CD4-positive, alpha-beta T cell treated with Interleukin-4 for 4 hours (primary cell): Measurements from ENCODE around the gene CRHR1.
"Not testable (repeated sequence)": the region's sequence is repeated elsewhere in the genome, so short reads cannot be mapped to it uniquely, and the experiment has no call there.

ENCODE experiments used
- DNase-seq: peaks from one replicate; pipeline ENCODE4 v3.0.0-alpha.2; 2020

Gene CRHR1

GRCh38 chr17:45784293-45784740, at the start of gene CRHR1:
TSS of gene CRHR1 (plus strand) at chr17:45784320. CDS start at chr17:45784545, 225 bp downstream.
- no peak for DNase-seq

DNA sequence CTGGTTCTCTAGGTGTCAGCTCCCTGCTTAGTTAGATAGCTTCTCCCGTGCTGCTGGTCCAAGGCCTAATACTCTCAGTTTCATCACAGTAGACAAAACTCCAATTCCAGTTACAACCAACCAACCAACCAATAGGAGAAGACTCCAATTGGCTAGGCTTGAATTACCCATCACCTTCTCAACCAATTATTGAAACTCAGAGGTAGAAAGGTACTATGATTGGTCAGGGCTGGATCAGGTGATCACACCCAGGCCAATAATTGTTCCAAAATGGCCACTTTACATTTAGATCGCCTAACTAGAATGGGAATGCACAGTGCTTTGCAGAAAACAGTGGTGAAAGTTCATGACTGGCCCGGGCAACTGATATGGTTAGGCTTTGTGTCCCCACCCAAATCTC, 49.5 kb upstream of the CRHR1 start:
- no peak for DNase-seq

- DNase-seq, result no peak
These were observed 48.6 kb upstream of the CRHR1 start for GRCh38 chr17:45735488-45735887.

DNA sequence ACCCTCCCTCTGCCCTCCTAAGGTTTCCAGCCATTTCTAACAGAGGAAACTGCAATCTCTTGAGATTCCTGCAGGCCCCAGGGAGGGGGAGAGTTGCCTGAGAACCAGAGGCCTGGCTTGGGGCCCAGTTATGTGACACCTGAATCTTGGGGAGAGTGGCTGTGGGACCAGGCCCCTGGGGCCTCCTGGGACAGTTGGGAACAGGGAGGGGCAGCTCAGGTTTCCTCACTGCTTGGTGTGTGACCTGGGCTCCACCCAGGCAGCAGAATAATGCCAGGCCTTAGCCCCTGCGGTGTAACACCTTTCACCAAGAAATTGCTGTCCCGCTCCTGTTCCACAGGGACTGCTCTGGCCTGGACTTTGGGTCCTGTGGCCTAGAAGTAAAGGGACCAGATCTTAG, 44.3 kb upstream of the CRHR1 start:
- no peak for DNase-seq

DNA sequence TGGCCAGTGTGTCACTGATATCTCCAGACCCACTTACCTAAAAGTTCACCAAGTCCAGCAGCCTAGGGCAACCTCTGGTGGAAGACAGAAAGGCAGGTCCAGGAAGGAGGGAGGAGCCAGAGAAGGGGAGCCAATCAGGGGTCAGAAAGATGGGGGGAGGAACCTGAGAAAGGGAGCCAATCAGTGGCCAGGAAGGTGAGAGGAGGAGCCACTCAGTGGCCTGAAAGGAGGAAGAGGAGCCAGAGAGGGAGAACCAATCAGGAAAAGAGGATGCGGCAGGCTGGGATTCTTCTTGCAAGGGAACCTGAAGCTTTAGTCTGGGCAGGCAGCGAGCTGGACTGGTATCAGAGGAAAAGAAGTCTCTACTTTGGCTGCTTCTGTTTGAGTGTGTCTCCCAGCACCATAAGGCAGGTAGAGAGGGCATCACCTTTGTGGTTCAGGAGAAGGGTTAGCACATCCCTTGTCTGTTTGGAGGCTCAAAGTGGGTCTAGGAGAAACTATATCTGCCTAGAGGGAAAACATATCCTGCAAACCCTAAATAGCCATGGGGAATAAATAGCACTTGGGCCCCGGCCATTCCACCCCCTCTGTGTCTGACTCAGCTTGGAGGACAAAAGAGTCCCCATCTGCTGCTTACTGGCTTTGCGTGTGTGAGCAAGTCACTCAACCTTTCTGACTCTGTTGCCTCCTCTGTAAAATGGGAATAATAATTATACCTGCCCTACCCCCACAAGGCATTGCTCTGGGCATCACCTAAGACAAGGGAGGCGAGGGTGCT, 43.4 kb upstream of the CRHR1 start:
- no peak for DNase-seq

GRCh38 chr17:45742251-45742650, 41.9 kb upstream of the CRHR1 start:
- DNase-seq, result no peak

GRCh38 chr17:45743626-45744326, 40.3 kb upstream of the CRHR1 start:
- DNase-seq, result no peak

DNA sequence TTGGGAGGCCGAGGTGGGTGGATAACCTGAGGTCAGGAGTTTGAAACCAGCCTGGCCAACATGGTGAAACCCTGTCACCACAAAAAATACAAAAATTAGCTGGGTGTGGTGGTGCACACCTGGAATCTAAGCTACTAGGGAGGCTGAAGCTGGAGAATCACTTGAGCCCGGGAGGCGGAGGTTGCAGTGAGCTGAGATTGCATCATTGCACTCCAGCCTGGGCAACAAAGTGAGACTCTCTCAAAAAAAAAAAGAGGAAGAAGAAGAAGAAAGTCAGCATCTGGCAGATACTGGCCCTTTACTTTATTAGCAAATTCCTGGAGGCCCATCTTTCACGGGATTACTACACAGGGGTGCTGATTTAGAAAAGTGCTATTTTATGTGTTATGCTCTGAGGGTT, 39.3 kb upstream of the CRHR1 start:
- not testable (repeated sequence) for DNase-seq

- DNase-seq, result no peak
These were observed 38.3 kb upstream of the CRHR1 start for GRCh38 chr17:45745601-45746494.

DNA sequence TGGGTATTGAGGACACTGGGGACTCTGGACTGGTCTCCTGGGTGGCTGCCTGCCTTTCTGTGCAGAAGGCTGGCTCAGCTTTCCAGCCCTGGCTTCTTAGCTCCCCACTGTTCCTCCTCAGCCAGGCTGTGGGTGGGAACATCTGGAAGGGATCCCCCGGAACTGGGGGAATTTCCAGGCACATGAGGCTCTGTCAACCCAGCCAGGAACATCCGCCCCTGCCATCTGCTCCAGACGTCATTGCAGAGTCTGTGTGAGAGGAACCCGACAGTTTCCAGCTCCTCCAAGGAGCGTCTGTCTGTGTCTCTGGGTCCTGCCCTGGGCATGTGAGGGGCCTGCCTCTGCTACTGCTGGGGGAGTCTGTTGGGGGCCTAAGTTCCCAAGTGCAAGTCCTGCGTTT, 36.2 kb upstream of the CRHR1 start:
- DNase-seq, result no peak

GRCh38 chr17:45748731-45749310, 35.3 kb upstream of the CRHR1 start:
- no peak for DNase-seq

- DNase-seq, result no peak
These were observed 34.2 kb upstream of the CRHR1 start for GRCh38 chr17:45749831-45750335.

- DNase-seq, result no peak
These were observed 33.2 kb upstream of the CRHR1 start for GRCh38 chr17:45750779-45751440.

- no peak for DNase-seq
These were observed 32.7 kb upstream of the CRHR1 start for GRCh38 chr17:45751466-45751865.

GRCh38 chr17:45752246-45752645, 31.9 kb upstream of the CRHR1 start:
- DNase-seq, result no peak

DNA sequence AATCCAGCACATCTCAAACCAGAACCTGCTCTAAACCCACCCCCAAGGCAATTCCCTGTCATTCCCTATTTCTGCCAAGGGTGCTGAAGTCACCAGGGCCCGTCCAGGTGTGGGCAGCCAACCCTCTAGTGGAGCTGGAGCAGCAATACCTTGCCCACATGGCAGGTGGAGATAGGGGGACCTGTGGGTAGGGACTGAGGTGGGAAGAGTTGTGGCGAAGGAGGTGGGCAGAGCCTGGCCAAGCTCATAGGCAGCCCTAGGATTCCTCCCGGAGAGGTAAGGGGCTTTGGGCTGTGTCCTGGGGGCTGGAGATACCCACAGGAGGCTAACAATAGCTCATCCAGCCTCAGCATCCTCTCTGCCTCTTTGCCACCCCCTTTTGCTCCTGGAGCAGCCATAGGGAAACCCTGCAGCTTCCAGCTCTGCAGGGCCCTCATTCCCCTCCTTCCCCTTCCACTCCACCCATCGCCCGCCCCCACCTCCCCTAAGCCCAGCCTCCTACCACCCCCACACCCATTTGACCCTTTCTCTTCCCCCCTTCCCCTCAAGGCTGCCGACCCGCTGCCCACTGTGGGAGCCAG, 30.4 kb upstream of the CRHR1 start:
- no peak for DNase-seq

- DNase-seq, result no peak
These were observed 29.1 kb upstream of the CRHR1 start for GRCh38 chr17:45755050-45755449.

GRCh38 chr17:45756266-45756991, 27.7 kb upstream of the CRHR1 start:
- no peak for DNase-seq

DNA sequence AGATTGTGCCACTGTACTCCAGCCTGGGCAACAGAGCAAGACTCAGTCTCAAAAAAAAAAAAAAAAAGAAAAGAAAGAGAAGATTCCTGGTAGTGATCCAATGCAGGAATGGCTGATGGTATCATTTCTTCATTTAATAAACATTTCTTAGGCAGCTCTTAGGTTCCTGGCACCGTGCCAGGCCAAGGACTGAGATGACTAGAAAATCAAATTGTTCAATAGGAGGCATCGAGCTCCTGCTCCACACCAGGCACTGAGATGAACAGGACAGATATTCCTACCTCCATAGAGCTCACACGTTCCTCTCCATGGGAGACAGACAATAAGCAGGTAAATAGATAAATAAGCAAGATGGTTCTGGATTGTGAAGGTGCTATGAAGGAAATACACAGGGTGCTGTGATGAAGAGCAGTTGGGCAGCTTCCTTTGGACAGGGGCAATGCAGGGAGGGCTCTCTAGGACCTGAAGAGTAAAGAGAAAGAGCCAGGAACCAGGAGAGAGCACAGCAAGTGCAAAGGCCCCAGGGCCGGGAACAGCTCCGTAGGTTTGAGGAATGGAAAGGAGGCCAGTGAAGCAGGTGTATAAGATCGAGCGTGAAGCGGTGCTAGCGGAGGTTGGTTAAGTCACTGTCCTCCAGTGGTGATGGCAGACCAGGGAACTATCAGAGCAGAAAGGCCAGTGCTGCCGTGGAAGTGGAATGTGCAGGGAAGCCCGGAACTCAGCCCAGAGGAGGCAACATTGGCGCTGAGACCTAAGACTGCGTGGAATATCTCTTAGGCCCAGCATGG, 26.5 kb upstream of the CRHR1 start:
- DNase-seq, result no peak

DNA sequence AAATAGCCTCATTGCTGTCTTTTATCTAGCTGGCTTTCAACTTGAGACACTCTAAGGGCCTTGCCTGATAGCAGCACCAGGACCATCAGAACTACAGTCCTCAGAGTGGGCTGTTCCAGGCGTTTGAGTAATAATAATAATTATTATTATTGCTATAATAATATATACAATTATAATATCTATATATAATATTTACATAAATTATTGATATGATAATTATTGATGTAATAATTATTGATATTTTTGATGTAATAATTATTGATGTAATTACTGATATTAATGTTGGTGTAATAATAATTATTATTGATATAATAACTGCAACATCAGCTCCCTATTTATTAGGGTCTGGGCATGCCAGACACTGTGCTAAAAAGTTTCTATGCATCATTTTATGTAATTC, 25.6 kb upstream of the CRHR1 start:
- no peak for DNase-seq
